Sigmoid colon (tissue), 4 donors: ENCODE data around the gene LTBP3.

Experiments used
- POLR2A ChIP-seq, 2 donors: fragments of 450-650 bp; IDR thresholded peaks; one replicate each; pipeline ENCODE4 v1.6.1; 2016; ENCODE audit warnings: antibody characterized with exemption in 2 of 2, mild to moderate bottlenecking in 2 of 2, moderate library complexity in 2 of 2
- POLR2AphosphoS5 ChIP-seq, 4 donors: sonication (generic); formaldehyde crosslinking; IDR thresholded peaks; one replicate each; pipeline ENCODE4 v1.6.1; 2017; ENCODE audit warnings: antibody characterized with exemption in 4 of 4
- TF ChIP-seq, protein P1 (sequence below), 4 experiments: fragments of 450-650 bp in 3 of 4; fragments of 200-600 bp in 1 of 4; IDR thresholded peaks; one replicate each; pipeline ENCODE4 v1.5.1; 2016 to 2019; ENCODE audit warnings: antibody characterized with exemption in 4 of 4, mild to moderate bottlenecking in 3 of 4, moderate library complexity in 2 of 4

DNA sequence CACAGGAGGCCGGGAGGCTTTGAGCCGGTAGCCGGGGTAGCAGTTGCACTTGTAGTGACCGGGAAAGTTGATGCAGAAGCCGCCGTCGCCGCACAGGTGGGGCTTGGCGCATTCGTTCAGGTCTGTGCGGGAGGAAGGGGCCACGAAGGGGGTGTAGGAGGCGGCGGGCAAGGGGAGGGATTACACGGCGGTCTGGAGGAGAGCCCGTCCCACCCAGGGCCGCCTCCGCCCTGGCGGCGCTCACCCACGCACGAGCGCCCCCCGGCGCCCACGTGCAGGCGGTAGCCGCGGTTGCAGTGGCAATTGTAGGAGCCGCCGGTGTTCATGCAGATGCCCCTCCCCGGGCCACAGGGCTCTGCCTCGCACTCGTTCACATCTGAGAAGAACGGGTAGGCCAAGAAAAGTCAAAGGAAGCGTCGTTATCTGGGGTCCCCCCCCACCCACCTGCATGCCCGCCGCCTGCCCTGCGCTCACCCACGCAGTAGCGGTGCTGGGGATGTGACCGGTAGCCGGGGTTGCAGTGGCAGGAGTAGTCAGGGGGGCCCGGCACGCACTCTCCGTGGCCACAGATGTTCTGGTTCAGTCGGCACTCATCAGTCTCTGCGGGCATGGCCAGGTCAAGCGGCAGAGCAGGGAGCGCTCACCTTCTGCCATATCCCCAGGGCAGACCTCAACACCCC lies 10.6 kb downstream of the LTBP3 start:
- TF ChIP-seq POLR2A (IDR thresholded peaks at IDR 0.05) = no peak
- TF ChIP-seq, protein P1, sequence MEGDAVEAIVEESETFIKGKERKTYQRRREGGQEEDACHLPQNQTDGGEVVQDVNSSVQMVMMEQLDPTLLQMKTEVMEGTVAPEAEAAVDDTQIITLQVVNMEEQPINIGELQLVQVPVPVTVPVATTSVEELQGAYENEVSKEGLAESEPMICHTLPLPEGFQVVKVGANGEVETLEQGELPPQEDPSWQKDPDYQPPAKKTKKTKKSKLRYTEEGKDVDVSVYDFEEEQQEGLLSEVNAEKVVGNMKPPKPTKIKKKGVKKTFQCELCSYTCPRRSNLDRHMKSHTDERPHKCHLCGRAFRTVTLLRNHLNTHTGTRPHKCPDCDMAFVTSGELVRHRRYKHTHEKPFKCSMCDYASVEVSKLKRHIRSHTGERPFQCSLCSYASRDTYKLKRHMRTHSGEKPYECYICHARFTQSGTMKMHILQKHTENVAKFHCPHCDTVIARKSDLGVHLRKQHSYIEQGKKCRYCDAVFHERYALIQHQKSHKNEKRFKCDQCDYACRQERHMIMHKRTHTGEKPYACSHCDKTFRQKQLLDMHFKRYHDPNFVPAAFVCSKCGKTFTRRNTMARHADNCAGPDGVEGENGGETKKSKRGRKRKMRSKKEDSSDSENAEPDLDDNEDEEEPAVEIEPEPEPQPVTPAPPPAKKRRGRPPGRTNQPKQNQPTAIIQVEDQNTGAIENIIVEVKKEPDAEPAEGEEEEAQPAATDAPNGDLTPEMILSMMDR (IDR thresholded peaks at IDR 0.05) = no peak
- no peak for TF ChIP-seq POLR2AphosphoS5 (IDR thresholded peaks at IDR 0.05)
